ENCODE data around the gene FAM50B.
A peak's percentile ranks its signal among the peaks of the same experiment; 100 is the strongest.

FAM50B gene

DNA sequence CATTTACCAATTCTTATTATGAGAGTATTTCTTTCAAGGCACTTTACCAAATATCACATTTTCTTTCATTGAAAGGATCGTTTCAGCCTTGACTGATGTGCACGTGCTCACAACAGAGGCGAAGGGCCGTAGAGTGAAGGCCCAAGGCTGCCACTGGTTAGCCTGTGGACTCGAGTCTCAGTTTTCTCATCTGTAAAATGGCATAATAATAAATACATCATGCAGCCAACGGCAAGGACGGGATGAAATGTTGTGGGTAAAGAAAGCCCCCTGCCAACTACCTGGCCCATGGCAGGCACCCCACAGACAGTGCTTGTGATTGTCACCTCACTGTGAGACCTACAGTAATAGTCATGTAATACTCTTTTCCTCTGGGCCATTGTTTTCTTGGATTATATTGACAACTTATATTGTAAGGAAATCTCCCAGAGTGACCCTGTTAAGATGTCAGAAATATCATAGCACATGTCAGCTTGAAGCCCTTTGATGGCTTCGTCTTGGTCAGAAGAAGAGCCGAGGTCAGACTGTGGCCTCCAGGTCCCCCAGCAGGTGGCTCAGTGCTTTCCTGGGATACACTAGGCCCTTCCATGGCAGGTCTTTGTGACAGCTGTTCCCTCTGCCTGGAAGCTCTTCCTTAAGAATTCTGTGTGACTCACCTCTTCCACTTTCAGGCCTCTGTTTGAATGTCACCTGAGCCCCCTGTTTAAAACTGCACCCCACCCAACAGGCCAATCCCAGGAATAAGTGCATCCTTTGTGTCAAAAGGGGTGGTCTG, 36.3 kb downstream of the FAM50B start:
- no peak overlapping the region for H3K27ac ChIP-seq
- TF ChIP-seq, protein P1, sequence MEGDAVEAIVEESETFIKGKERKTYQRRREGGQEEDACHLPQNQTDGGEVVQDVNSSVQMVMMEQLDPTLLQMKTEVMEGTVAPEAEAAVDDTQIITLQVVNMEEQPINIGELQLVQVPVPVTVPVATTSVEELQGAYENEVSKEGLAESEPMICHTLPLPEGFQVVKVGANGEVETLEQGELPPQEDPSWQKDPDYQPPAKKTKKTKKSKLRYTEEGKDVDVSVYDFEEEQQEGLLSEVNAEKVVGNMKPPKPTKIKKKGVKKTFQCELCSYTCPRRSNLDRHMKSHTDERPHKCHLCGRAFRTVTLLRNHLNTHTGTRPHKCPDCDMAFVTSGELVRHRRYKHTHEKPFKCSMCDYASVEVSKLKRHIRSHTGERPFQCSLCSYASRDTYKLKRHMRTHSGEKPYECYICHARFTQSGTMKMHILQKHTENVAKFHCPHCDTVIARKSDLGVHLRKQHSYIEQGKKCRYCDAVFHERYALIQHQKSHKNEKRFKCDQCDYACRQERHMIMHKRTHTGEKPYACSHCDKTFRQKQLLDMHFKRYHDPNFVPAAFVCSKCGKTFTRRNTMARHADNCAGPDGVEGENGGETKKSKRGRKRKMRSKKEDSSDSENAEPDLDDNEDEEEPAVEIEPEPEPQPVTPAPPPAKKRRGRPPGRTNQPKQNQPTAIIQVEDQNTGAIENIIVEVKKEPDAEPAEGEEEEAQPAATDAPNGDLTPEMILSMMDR (conservative IDR thresholded peaks at IDR 0.05), result peak; percentile 9; the same call in 1 of the 2 replicates

DNA sequence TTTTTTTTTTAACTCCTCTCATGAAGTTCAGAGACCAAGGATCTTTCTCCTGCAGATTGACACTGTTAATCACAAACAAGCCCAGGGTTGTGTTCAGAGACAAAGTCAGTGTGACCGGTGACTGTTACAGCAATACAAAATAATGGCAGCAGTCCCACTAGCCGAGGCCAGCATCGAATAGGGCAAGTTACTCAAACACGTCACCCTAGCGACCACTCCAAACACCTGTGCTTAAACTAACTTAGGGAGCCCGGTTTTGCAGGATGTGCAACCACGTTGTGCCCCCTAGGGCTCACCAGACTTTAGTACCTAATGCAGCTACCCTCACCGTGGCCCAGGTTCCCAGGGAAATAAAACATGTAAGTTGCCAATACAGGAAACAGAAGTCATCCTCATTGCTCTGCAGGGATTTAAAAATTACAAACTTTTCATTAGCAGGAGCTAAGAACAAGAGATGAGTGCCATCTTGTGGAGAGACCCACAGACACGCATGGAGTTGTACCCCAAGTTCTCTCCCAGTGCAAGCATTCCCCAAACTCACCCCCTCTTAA, 38.1 kb downstream of the FAM50B start:
- TF ChIP-seq, protein P1 (conservative IDR thresholded peaks at IDR 0.05), result no peak
- no peak overlapping the region for H3K27ac ChIP-seq

DNA sequence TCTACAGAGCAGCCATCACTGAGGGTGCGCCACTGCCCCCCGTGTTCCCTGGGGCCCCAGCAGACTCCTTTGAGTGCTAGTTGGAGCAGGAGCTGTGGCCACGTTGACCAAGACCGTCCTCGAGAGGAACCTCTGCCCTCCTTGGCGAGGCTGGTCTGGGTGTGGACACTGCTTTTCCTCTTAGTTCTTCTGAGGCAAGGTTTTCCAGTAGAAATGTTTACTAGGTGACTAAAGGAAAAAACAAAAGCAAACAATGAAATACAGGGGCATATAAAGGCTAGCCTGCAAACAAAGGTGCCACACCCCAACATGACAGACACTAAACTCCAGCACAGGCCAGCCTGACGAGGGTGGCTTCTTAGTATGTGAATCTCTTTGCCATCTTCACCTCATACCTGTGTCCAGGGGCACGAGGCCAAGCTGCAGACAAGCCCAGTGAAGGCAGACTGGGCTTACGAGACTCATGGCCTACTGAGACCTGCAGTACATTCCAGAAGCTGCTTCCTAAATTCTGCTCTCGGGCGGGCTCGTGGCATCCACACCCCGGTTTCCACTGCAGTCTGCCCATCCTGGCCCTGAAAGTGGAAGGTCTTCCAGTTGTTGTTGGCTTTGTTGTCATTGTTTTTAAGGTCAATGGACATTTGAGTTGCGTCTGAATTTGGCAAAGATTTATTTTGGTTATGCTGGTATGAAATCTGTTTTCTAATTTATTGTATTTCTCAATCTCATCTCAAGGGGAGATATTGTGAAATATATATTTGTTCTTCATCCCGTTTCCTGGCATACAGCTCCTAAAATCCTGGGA, 39.2 kb downstream of the FAM50B start:
- TF ChIP-seq, protein P1 (conservative IDR thresholded peaks at IDR 0.05), result no peak
- no peak overlapping the region for H3K27ac ChIP-seq

DNA sequence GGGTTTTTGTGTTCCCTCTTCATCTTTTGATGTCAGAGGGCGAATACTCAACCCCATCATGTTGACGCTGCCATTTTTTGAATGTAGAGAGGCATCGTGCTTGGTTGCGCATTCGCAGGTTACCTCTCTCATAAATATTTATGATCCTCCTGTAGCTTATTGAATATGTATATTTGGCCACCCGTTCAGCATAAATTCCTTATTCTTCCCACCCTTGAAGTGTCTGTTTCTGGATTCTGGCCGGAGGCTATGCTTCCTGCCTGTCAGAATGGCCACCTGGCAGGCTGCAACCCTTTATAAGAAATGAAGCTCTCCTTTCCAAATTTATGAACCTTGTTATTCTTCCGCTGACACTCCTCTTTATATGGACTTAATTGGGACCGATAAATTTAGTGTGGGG, 40.9 kb downstream of the FAM50B start:
- TF ChIP-seq, protein P1 (conservative IDR thresholded peaks at IDR 0.05), result no peak
- H3K27ac ChIP-seq, result no peak overlapping the region

DNA sequence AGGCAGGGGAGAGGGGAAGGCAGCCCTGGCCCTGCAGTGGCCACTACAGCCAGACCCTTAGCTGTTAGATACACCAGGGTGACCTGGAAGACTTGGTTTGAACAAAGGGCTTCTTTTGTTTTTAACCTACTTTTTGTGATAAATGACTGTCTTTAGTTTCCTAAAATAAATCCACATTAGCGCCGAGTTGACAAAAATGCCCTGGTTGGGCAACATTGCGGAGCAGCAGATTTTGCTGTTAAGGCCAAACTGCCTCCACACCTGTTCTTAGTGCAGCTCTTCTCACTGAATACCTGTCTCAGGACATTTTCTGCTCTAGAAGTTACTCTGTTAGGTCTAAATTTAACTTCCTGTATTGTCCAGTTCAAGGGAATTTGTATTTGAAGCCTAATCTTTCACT, 42.7 kb downstream of the FAM50B start:
- H3K27ac ChIP-seq, result no peak overlapping the region
- TF ChIP-seq, protein P1 (conservative IDR thresholded peaks at IDR 0.05), result no peak

GRCh38 chr6:3892603-3893002, 43.4 kb downstream of the FAM50B start:
- TF ChIP-seq, protein P1 (conservative IDR thresholded peaks at IDR 0.05), result no peak
- H3K27ac ChIP-seq, result no peak overlapping the region

GRCh38 chr6:3893487-3893886, 44.3 kb downstream of the FAM50B start:
- no peak overlapping the region for H3K27ac ChIP-seq
- TF ChIP-seq, protein P1 (conservative IDR thresholded peaks at IDR 0.05), result no peak

All from VCaP (cell line).